Natural killer cell (primary cell): ENCODE results near the gene OSBPL9. TPM values are rescaled to one million over a fixed set of nuclear protein-coding genes. Genes with fewer than 3 reads are reported as not detected.

ENCODE experiments used
- ATAC-seq, 3 donors: fragments of 150-1000 bp in 2 of 3; fragments of 200-7000 bp in 1 of 3; cut with Tn5 transposase; 1 replicate in 1 of 3; 2 replicates in 2 of 3; pipeline ENCODE4 v1.10.0; 2021; ENCODE audit warnings: mild to moderate bottlenecking in 2 of 3, moderate library complexity in 2 of 3
- DNase-seq, 2 donors: peaks; one replicate each; pipeline versions ENCODE4 v3.0.0 to v3.0.0-alpha.2; 2013 to 2021; ENCODE audit warnings: mixed read lengths in 1 of 2
- H3K27ac ChIP-seq: one replicate; pipeline ENCODE4 v1.5.1; 2013; ENCODE audit warnings: mild to moderate bottlenecking, low read length
- H3K27me3 ChIP-seq: one replicate; pipeline ENCODE4 v1.6.1; 2013; ENCODE audit warnings: low read length; ENCODE audit not compliant: control insufficient read depth, insufficient read depth
- H3K36me3 ChIP-seq: one replicate; pipeline ENCODE4 v1.6.1; 2013; ENCODE audit warnings: low read length; ENCODE audit not compliant: control insufficient read depth, insufficient read depth
- H3K4me1 ChIP-seq: one replicate; pipeline ENCODE4 v1.6.1; 2013; ENCODE audit warnings: low read length; ENCODE audit not compliant: control insufficient read depth, insufficient read depth
- H3K4me3 ChIP-seq: one replicate; pipeline ENCODE4 v1.5.1; 2013; ENCODE audit warnings: low read length
- H3K9me3 ChIP-seq: one replicate; pipeline ENCODE4 v1.6.1; 2013; ENCODE audit warnings: low read length; ENCODE audit not compliant: control insufficient read depth, insufficient read depth
- H3K27ac Mint-ChIP-seq, 2 donors: one replicate each; pipeline ENCODE4 v1.8.0; 2022; ENCODE audit warnings: mild to moderate bottlenecking in 2 of 2, mixed read lengths in 2 of 2, moderate library complexity in 1 of 2
- H3K27me3 Mint-ChIP-seq, 2 donors: one replicate each; pipeline ENCODE4 v1.8.0; 2022; ENCODE audit warnings: low read depth in 2 of 2, mixed read lengths in 2 of 2
- H3K36me3 Mint-ChIP-seq: one replicate; pipeline ENCODE4 v1.8.0; 2022; ENCODE audit warnings: mixed read lengths
- H3K4me1 Mint-ChIP-seq, 2 donors: one replicate each; pipeline ENCODE4 v1.8.0; 2022; ENCODE audit warnings: mixed read lengths in 2 of 2
- H3K4me3 Mint-ChIP-seq: one replicate; pipeline ENCODE4 v1.8.0; 2022; ENCODE audit warnings: mild to moderate bottlenecking, moderate library complexity, mixed read lengths
- H3K9me3 Mint-ChIP-seq, 2 donors: one replicate each; pipeline ENCODE4 v1.8.0; 2022; ENCODE audit warnings: mixed read lengths in 2 of 2
- CTCF ChIP-seq: fragments of 200-600 bp; IDR thresholded peaks from one replicate; pipeline ENCODE4 v1.8.0; 2022; ENCODE audit warnings: antibody characterized with exemption
- WGBS: methylation state at CpG from one replicate; pipeline ENCODE4 v1.1.7; 2013; ENCODE audit warnings: missing lambda C conversion rate; ENCODE audit not compliant: insufficient coverage; 5-methylcytosine and 5-hydroxymethylcytosine counted together
- intact Hi-C: fragments of 100-400 bp; cut with micrococcal nuclease; formaldehyde crosslinking; loops from one replicate; pipeline ENCODE4 v1.14.2; 2022
- total RNA-seq, 4 donors: library from RNA; stranded (reverse); fragments of 120-200 nt in 1 of 4; gene quantifications; one replicate each; pipeline versions ENCODE4 v1.2.3 to v1.2.4, GENCODE V29; 2013 to 2022

The OSBPL9 gene
- total RNA-seq, 3 donors from 2014 or later (not counting 1 experiment from before 2014, with no cell fraction given) = 53.0 to 72.6 (median 62.0) TPM

DNA sequence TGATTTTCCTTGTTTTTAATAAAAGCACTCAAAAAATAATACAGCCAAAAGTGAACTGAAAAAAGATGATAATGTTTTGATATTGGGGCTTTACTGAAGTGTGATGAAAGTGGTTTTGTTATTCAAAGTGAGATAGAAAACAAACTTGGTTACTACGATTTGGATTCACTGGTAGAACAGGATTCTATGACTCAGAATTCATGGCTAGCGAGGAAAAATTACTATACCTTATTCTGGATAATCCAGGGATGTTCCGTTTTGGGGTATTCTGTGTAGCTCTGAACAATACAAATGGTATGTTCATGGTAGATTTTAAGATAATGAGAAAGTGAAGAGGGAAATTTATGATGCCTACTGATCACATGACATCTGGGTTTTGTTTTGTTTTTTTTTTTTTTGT, 144.0 kb downstream of the OSBPL9 start:
- peaks cover 5% of the 10 kb centered on the region for H3K36me3 ChIP-seq
- H3K27ac ChIP-seq = no peak overlapping the region
- H3K27ac Mint-ChIP-seq = no peak overlapping the region
- no peak overlapping the region for H3K4me3 ChIP-seq
- ATAC-seq = no peak
- TF ChIP-seq CTCF = no peak
- peaks cover 4% of the 10 kb centered on the region for H3K36me3 Mint-ChIP-seq
- H3K27me3 ChIP-seq = no peaks in the 10 kb centered on the region
- H3K4me3 Mint-ChIP-seq = no peak overlapping the region
- no peaks in the 10 kb centered on the region for H3K4me1 ChIP-seq
- H3K9me3 ChIP-seq = no peaks in the 10 kb centered on the region
- no peaks in the 10 kb centered on the region for H3K9me3 Mint-ChIP-seq
- H3K27me3 Mint-ChIP-seq = no peaks in the 10 kb centered on the region
- WGBS = 91% methylated on average over 3 of the region's 3 CpGs
- DNase-seq = no peak
- intact Hi-C loops = no loop called here
- no peaks in the 10 kb centered on the region for H3K4me1 Mint-ChIP-seq

DNA sequence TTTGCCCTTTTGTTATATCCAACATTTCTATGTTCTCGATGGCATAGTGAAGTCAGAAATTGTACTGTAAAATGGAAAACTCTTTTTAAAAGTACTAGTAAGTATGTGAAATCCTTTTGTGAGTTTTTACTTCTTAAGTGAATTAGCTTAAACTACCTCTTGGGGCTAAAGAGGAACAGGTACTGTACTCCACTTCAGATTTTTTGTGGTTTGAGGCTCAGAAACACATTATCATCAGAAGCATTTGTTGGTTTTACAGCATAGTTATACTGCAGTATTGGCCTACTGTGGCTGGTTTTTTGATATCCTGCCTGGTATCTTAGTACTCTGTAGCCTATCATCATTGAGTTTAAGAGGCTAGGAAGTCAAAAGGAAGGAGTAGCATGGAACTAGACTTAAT, 144.5 kb downstream of the OSBPL9 start:
- intact Hi-C loops = no loop called here
- Mint-ChIP-seq H3K4me1 (no peaks in the 10 kb centered on the region), H3K27ac (no peak overlapping the region), H3K9me3 (no peaks in the 10 kb centered on the region), H3K27me3 (no peaks in the 10 kb centered on the region), H3K36me3 (no peaks in the 10 kb centered on the region), H3K4me3 (no peak overlapping the region)
- WGBS = no CpG with 5 or more reads among the region's 1 CpG
- TF ChIP-seq CTCF = no peak
- Histone ChIP-seq H3K27ac (no peak overlapping the region), H3K4me3 (no peak overlapping the region), H3K36me3 (peaks cover 8% of the 10 kb centered on the region), H3K27me3 (no peaks in the 10 kb centered on the region), H3K9me3 (no peaks in the 10 kb centered on the region), H3K4me1 (no peaks in the 10 kb centered on the region)
- ATAC-seq = no peak
- DNase-seq = no peak

GRCh38 chr1:51768971-51769588, 152.2 kb downstream of the OSBPL9 start:
- TF ChIP-seq CTCF = peak; percentile 70
- peak; percentile 58 to 76 (median 72) for ATAC-seq
- intact Hi-C loops = no loop called here
- H3K27me3 Mint-ChIP-seq = no peaks in the 10 kb centered on the region
- H3K4me3 ChIP-seq = no peak overlapping the region
- DNase-seq = peak in 1 of 2 donors; percentile 69
- H3K4me3 Mint-ChIP-seq = no peak overlapping the region
- WGBS = 100% methylated on average over 4 of the region's 6 CpGs
- peaks cover 20 to 21% of the 10 kb centered on the region in 2 donors for H3K4me1 Mint-ChIP-seq
- H3K9me3 Mint-ChIP-seq = no peaks in the 10 kb centered on the region
- H3K36me3 Mint-ChIP-seq = no peaks in the 10 kb centered on the region
- H3K27ac ChIP-seq = no peak overlapping the region
- H3K27ac Mint-ChIP-seq = peak overlapping the region in 1 of 2 donors; percentile 10
- H3K9me3 ChIP-seq = no peaks in the 10 kb centered on the region
- H3K36me3 ChIP-seq = peaks cover 43% of the 10 kb centered on the region
- H3K27me3 ChIP-seq = no peaks in the 10 kb centered on the region
- H3K4me1 ChIP-seq = no peaks in the 10 kb centered on the region

DNA sequence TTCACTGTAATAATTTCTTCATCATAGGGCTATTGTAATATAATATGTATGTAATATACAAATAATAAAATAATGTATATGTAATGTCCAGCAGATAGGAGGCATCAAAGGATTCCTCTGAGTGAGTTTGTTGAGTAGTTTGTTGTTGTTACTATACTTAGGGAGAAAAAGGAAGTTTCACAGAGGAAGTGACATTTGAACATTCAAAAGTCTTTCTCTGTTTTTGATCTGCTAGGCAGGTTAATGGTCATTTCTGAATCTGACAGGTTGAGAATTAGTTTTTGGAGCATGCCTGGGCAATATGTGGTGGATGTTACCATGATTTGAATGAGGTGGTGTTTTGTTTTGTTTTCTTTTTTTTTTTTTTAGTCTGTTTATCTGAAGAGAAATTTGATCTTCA, 159.5 kb downstream of the OSBPL9 start:
- no peak overlapping the region for H3K4me3 ChIP-seq
- Mint-ChIP-seq H3K27ac (no peak overlapping the region), H3K9me3 (no peaks in the 10 kb centered on the region), H3K4me3 (no peak overlapping the region), H3K27me3 (no peaks in the 10 kb centered on the region), H3K4me1 (peaks cover 13 to 19% of the 10 kb centered on the region in 2 donors), H3K36me3 (peaks cover 10% of the 10 kb centered on the region)
- ATAC-seq = no peak
- no peak overlapping the region for H3K27ac ChIP-seq
- intact Hi-C loops = no loop called here
- no peak for TF ChIP-seq CTCF
- DNase-seq = no peak
- H3K27me3 ChIP-seq = no peaks in the 10 kb centered on the region
- peaks cover 32% of the 10 kb centered on the region for H3K36me3 ChIP-seq
- H3K4me1 ChIP-seq = no peaks in the 10 kb centered on the region
- H3K9me3 ChIP-seq = no peaks in the 10 kb centered on the region
